Measurements from ENCODE around the gene PAPPA. TPM values are rescaled to one million over a fixed set of nuclear protein-coding genes. Genes with fewer than 3 reads are reported as not detected.

Gene PAPPA
- total RNA-seq, 1 donor from 2014 or later = 219 TPM

- peak overlapping the region; percentile 49 for H3K27ac Mint-ChIP-seq (ENCODE audit: unreplicated experiment)
- no peaks in the 10 kb centered on the region for H3K9me3 Mint-ChIP-seq (ENCODE audit: low read depth)
- H3K36me3 Mint-ChIP-seq (ENCODE audit: low read depth) = peaks cover 49% of the 10 kb centered on the region
- no peaks in the 10 kb centered on the region for H3K27me3 Mint-ChIP-seq (ENCODE audit: low read depth)
- no peak overlapping the region for H3K4me3 Mint-ChIP-seq (ENCODE audit: unreplicated experiment)
- DNase-seq (ENCODE audit: low spot score) = no peak
- H3K4me1 Mint-ChIP-seq (ENCODE audit: low read depth) = peaks cover 13% of the 10 kb centered on the region
- TF ChIP-seq CTCF (IDR thresholded peaks at IDR 0.05) = no peak
These were observed 208.0 kb downstream of the PAPPA start for GRCh38 chr9:116361547-116361946.

- Mint-ChIP-seq H3K27me3 (ENCODE audit: low read depth) (no peaks in the 10 kb centered on the region), H3K36me3 (ENCODE audit: low read depth) (peaks cover 45% of the 10 kb centered on the region), H3K4me1 (ENCODE audit: low read depth) (peaks cover 13% of the 10 kb centered on the region), H3K4me3 (ENCODE audit: unreplicated experiment) (no peak overlapping the region), H3K9me3 (ENCODE audit: low read depth) (no peaks in the 10 kb centered on the region), H3K27ac (ENCODE audit: unreplicated experiment) (peak overlapping the region; percentile 52)
- no peak for DNase-seq (ENCODE audit: low spot score)
- TF ChIP-seq CTCF (IDR thresholded peaks at IDR 0.05) = no peak
These were observed 208.9 kb downstream of the PAPPA start for GRCh38 chr9:116362493-116362892.

GRCh38 chr9:116365056-116365471, 211.5 kb downstream of the PAPPA start:
- Mint-ChIP-seq H3K9me3 (ENCODE audit: low read depth) (no peaks in the 10 kb centered on the region), H3K27ac (ENCODE audit: unreplicated experiment) (no peak overlapping the region), H3K27me3 (ENCODE audit: low read depth) (no peaks in the 10 kb centered on the region), H3K4me1 (ENCODE audit: low read depth) (peaks cover 16% of the 10 kb centered on the region), H3K36me3 (ENCODE audit: low read depth) (peaks cover 46% of the 10 kb centered on the region), H3K4me3 (ENCODE audit: unreplicated experiment) (no peak overlapping the region)
- DNase-seq (ENCODE audit: low spot score) = no peak
- peak; percentile 60 for TF ChIP-seq CTCF (IDR thresholded peaks at IDR 0.05)

GRCh38 chr9:116366241-116366640, 212.7 kb downstream of the PAPPA start:
- H3K27ac Mint-ChIP-seq (ENCODE audit: unreplicated experiment) = no peak overlapping the region
- peaks cover 46% of the 10 kb centered on the region for H3K36me3 Mint-ChIP-seq (ENCODE audit: low read depth)
- DNase-seq (ENCODE audit: low spot score) = no peak
- peaks cover 11% of the 10 kb centered on the region for H3K4me1 Mint-ChIP-seq (ENCODE audit: low read depth)
- H3K4me3 Mint-ChIP-seq (ENCODE audit: unreplicated experiment) = no peak overlapping the region
- TF ChIP-seq CTCF (IDR thresholded peaks at IDR 0.05) = no peak
- H3K9me3 Mint-ChIP-seq (ENCODE audit: low read depth) = no peaks in the 10 kb centered on the region
- H3K27me3 Mint-ChIP-seq (ENCODE audit: low read depth) = no peaks in the 10 kb centered on the region

GRCh38 chr9:116368680-116369079, 215.1 kb downstream of the PAPPA start:
- Mint-ChIP-seq H3K36me3 (ENCODE audit: low read depth) (peaks cover 34% of the 10 kb centered on the region), H3K27me3 (ENCODE audit: low read depth) (no peaks in the 10 kb centered on the region), H3K4me1 (ENCODE audit: low read depth) (peaks cover 12% of the 10 kb centered on the region), H3K4me3 (ENCODE audit: unreplicated experiment) (no peak overlapping the region), H3K27ac (ENCODE audit: unreplicated experiment) (peak overlapping the region; percentile 86), H3K9me3 (ENCODE audit: low read depth) (no peaks in the 10 kb centered on the region)
- TF ChIP-seq CTCF (IDR thresholded peaks at IDR 0.05) = no peak
- no peak for DNase-seq (ENCODE audit: low spot score)
